D341Med (cell line): Measurements from ENCODE around the gene FOXP2.
"Not testable (repeated sequence)": the region's sequence is repeated elsewhere in the genome, so short reads cannot be mapped to it uniquely, and the experiment has no call there.

ENCODE experiments used
- DNase-seq: peaks from one replicate; pipeline ENCODE4 v3.0.0; 2012; ENCODE audit warnings: low spot score

The FOXP2 gene

GRCh38 chr7:114422507-114423501 lies 8.2 kb downstream of the FOXP2 start:
- DNase-seq: no peak

- DNase-seq: no peak
Observed at GRCh38 chr7:114426382-114426781, 11.8 kb downstream of the FOXP2 start.

DNA sequence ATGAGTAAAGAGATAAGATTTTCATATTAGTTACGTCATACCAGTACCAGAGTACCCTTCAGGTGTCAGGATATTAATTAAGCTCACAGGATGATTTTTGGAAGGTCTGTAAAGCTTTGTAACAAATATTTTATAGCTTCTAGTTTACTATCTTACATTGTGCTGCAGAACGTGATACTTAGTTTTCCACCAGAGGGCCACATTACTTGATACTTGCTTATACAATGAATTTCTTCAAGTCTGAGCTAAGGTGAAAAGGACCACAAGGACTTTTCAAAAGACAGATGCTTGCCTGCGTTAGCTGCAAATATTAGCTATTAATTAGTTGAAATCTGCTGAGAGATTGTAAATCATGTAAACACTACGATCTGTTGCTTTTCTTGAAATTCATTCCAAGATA lies 12.2 kb downstream of the FOXP2 start:
- no peak for DNase-seq

- no peak for DNase-seq
Observed at GRCh38 chr7:114428211-114428610, 13.6 kb downstream of the FOXP2 start.

DNA sequence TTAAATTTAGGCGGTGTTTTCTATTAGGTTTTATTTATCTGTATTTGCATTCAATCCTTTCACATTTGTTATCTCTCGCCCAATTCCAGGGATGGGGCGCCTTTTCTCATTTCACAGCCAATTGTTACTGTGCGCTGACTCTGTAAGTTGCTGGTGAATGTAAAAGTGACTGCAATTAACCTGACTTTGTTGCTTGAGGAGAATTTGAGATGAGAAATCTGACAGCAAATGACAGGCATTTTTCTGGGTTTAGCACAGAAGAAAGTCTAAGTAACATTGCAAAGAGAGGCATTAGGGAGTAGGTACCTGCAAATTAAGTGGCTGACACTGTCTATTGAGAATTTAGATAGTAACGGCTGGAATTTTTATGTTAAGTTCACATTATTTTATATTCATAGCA lies 16.6 kb downstream of the FOXP2 start:
- DNase-seq: no peak

- no peak for DNase-seq
Observed at GRCh38 chr7:114432061-114432460, 17.4 kb downstream of the FOXP2 start.

DNA sequence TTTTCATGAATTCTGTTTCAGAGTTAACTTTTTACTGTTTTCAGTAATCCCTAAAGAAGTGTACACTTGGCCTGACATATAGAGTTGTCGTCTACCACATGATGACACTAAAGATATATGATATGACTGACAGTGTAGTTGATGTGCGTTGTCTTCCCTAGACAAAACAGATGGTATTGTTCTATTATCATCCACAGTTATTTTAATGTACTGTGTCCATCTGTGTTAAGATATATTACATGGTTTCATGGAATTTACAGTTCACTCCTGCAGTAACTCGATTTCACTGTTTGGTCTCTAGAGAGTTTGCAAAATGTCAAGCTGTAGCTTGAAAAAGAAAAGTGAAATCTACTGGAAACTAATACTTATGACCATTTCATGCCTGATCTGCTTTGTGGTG lies 18.1 kb downstream of the FOXP2 start:
- no peak for DNase-seq

DNA sequence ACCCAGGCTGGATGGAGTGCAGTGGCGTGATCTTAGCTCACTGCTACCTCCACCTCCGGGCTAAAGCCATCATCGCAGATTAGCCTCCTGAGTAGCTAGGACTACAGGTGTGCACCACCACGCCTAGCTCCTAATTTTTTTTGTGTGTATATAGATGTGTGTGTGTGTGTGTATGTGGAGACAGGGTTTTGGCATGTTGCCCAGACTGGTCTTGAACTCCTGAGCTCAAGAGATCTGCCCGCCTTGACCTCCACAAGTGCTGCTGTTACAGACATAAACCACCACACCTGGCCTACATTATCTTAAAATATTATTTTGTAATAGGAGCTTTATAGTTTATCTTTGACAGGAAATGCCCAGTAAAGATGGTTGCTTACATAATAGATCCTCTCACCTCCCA lies 25.0 kb downstream of the FOXP2 start:
- no peak for DNase-seq

DNA sequence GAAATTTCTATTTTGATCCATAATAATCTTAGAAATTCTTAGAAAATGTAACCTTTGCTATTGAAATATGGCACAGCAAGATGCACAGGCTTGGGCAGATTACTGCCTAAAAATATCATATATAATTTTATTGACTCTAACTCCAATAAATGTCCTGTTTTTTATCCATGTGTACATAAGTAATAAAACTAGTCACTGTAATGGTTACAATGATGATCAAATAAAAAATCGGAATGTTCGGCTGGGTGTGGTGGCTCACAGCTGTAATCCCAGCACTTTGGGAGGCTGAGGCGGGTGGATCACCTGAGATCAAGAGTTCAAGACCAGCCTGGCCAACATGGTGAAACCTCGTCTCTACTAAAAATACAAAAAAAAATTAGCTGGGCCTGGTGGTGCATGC lies 26.3 kb downstream of the FOXP2 start:
- DNase-seq: not testable (repeated sequence)

GRCh38 chr7:114444196-114444595 lies 29.6 kb downstream of the FOXP2 start:
- DNase-seq: no peak

GRCh38 chr7:114450431-114450830 lies 35.8 kb downstream of the FOXP2 start:
- no peak for DNase-seq

DNA sequence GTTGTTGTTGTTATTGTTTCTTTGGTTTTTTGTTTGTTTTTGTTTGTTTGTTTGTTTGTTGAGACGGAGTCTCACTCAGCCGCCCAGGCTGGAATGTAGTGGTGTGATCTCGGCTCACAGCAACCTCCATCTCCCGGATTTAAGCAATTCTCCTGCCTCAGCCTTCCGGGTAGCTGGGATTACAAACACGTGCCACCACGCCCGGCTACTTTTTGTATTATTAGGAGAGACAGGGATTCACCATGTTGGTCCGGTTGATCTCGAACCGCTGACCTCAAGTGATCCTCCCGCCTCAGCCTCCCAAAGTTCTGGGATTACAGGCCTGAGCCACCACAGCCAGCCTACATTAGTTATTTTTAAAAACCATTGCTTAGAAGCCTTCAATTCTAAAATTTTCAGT lies 45.0 kb downstream of the FOXP2 start:
- DNase-seq: no peak

DNA sequence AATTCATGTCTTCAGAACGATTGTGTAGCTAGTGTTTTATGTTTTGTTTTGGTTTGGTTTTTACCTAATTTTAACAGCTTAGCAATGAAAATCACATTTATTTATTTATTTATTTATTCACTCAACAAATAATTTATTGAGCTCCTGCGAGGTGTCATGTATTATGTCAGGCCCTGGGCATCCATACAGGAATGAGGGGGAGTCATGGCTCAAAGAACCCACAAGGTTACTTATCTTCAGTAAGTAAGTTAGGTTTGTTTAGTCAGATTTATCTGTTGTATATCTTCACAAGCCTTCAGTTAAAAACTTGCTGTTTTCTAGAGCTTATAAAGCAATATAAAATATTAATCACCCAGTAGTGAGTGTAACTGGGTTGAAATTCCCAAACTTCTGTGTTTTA lies 45.4 kb downstream of the FOXP2 start:
- no peak for DNase-seq

- no peak for DNase-seq
Observed at GRCh38 chr7:114466917-114467316, 52.3 kb downstream of the FOXP2 start.

DNA sequence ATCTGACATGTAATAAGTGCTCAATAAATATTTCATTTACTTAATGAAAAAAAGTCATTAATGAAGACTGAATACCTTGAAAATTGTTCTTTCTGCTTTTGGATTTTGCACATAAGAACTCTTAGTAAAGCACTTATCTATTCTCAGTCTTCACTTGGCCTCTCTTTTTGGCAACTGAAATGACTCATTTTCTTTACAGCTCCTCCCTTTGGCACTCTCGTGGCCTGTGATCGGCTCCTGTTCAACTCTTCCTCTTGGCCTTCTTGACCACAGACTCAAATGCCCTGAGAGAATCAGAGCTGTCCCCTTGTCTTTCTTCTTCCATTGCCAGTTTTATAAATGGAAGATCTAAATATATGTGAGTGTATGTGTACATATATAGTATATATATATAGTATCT lies 54.2 kb downstream of the FOXP2 start:
- no peak for DNase-seq

GRCh38 chr7:114472896-114473512 lies 58.4 kb downstream of the FOXP2 start:
- no peak for DNase-seq

- DNase-seq: no peak
Observed at GRCh38 chr7:114478384-114478783, 63.8 kb downstream of the FOXP2 start.

- no peak for DNase-seq
Observed at GRCh38 chr7:114481999-114482398, 67.4 kb downstream of the FOXP2 start.

DNA sequence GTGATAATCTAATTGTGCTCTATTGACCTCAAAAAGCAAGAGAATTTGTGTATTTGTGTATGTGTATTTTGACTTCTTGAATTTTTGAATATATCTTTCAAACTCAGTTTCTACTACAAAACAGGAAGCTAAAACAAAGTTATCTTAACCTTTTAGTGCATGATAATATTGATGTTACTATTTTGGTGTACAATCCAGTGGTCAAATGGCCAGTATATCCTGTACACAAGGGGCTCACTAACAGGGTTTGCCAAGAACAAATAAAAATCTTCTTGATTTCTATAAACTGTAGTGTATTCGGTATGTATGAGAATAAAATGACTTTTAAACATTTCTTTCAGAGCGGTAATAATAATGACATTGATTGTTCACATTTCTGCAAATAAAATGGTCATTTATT lies 69.6 kb downstream of the FOXP2 start:
- no peak for DNase-seq

DNA sequence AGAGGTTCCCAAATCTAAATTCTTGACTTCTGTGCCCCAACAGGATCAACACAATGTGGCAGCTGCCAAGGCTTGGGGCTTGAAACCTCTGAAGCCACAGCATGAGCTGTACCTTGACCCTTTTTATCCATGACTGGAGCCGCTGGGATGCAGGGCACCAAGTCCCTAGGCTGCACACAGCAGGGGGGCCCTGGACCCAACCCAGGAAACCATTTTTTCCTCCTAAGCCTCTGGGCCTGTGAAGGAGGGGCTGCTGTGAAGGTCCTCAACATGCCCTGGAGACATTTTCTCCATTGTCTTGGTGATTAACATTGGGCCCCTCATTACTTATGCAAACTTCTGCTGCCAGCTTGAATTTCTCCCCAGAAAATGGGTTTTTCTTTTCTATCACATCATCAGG lies 72.6 kb downstream of the FOXP2 start:
- DNase-seq: no peak

DNA sequence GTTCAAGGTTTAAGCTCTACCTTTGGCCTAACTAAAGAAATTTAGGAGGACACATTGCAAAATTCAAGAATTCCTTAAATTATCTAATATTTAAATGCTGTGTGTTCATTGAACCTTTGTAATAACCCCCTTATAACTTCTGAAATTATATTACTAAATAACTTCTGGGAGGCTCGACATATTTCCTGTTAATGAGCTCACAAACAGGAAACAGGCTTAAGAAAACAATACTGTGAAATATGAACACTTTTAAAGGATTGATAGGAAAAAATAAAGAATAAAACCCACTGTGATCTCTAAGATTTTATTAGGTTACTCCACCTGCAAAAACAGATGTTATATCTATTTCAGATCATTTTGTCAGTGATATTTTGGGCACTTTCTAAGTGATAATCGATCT lies 74.1 kb downstream of the FOXP2 start:
- no peak for DNase-seq

DNA sequence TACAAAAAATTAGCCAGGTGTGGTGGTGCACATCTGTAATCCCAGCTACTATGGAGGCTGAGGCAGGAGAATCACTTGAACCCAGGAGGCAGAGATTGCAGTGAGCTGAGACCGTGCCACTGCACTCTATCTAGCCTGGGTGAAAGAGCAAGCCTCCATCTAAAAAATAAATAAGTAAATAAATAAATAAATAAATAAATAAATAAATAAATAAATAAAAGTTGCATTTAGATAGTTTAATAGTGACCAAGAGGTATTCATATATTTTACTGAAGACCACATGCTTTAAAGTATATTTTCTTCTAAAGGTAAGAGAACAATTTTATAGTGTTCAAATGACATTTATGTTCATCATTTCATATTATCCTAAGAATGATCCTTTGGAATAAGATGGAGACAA lies 82.9 kb downstream of the FOXP2 start:
- not testable (repeated sequence) for DNase-seq

GRCh38 chr7:114502454-114503254 lies 88.0 kb downstream of the FOXP2 start:
- no peak for DNase-seq
